ENCODE measurements around the gene METTL13. TPM values are rescaled to one million over a fixed set of nuclear protein-coding genes. Genes with fewer than 3 reads are reported as not detected.

METTL13 gene
- total RNA-seq, 4 donors from 2014 or later, result 6.7 to 23.0 (median 12.3) TPM

GRCh38 chr1:171740356-171740863 is 41.0 kb upstream of the METTL13 start:
- DNase-seq, result no peak
- Histone ChIP-seq H3K27ac (peak overlapping the region in 1 of 2 donors; percentile 98), H3K4me1 (peaks cover 0 to 9% of the 10 kb centered on the region in 2 donors), H3K27me3 (no peaks in the 10 kb centered on the region), H3K36me3 (no peaks in the 10 kb centered on the region), H3K9me3 (no peaks in the 10 kb centered on the region), H3K4me3 (no peak overlapping the region)
- no peak for TF ChIP-seq POLR2A (IDR thresholded peaks at IDR 0.05)
- TF ChIP-seq CTCF (IDR thresholded peaks at IDR 0.05), result no peak
- intact Hi-C loops (cut with DNase I; ENCODE audit: low total_unique reads), result no loop called here

DNA sequence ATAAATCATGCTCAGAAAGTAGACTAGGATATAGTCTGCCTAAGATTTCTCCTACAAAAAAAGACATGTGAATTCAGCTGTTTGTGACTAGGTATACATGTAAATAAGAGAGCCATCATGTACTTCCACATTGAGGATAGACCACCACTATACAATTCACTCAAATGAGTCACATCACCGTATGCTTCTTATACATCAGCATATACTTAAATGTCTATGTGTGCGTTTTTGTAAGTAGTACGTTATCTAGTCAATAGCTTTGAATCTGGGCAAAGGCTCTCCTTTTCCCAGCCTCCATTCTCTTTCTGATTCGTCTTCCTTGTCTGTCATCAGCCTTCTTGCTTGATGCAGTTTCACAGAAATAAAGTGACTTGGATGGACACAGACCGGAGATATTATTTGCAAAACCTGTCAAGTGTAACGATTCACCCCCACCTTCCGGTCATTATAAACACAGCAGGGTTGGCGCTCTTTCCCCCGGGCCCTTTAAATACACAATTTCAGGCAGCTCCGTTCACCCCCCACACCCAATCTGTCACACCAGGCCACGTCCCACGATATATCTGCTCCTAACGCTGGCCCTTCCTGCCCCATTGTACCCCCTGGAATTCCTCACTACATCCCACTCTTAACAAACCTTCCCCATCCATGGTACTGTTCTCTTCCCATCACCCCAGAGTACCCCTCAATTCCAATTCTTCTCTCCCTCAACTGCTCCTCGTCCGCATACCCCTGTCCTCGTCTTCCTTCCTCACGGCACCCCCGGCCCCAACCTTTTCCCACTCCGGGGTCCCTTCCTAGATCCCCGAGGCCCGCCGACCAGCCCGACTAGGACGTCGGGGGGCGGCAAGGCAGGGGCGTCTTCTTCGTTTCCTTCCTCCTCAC is 40.2 kb upstream of the METTL13 start:
- Histone ChIP-seq H3K27me3 (no peaks in the 10 kb centered on the region), H3K4me1 (peaks cover 0 to 9% of the 10 kb centered on the region in 2 donors), H3K27ac (peak overlapping the region; percentile 96 to 98), H3K4me3 (peak overlapping the region; percentile 93 to 94), H3K36me3 (no peaks in the 10 kb centered on the region), H3K9me3 (no peaks in the 10 kb centered on the region)
- TF ChIP-seq POLR2A (IDR thresholded peaks at IDR 0.05), result no peak
- peak in 1 of 4 experiments; percentile 13 for TF ChIP-seq CTCF (IDR thresholded peaks at IDR 0.05)
- DNase-seq, result peak; percentile 44
- intact Hi-C loops (cut with DNase I; ENCODE audit: low total_unique reads), result no loop called here

DNA sequence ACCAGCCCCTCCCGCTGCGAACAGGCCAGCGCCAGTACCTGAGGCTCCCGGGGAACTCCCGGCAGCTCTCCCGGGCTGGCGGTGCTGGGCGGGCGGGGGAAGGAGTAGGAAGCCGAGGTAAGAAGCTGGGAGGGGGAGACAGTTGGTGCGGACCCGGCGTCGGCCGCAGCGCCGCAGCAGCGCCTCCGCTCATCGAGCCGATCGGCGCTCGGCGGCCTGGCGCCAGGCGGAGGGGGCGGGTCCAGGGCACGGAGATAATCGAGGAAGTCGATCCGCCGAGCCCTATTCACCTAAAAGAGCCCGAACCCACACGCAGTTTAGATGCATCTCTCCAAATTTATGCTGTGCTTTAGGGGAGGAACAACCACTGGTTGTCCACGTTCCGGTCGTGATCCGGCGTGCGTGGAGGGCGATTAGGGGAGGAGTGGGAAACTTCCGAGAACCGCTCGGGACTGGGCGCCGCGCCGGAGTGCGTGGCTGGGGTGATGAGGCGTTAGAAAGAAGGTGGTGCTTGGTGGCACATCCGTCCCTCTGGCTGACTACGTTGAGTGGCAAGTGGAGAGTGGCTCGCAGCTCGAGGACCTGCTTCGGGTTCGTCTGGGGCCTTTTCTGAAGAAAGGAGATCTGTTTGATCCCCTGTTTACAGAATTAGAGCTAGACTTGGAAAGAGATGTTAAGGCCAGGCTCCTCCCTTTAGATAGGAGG is 39.4 kb upstream of the METTL13 start, which contains the start of gene VAMP4:
TSS of gene VAMP4 (minus strand) at position 194 of the 705 bp plus-strand sequence. CDS start 3,651 bp downstream, outside the sequence.
- Histone ChIP-seq H3K4me3 (peak within 1 kb of the TSS; percentile 93 to 94), H3K27me3 (no peaks in the 10 kb centered on the region), H3K4me1 (peaks cover 0 to 9% of the 10 kb centered on the region in 2 donors), H3K27ac (peak within 1 kb of the TSS; percentile 96 to 98), H3K9me3 (no peaks in the 10 kb centered on the region), H3K36me3 (no peaks in the 10 kb centered on the region)
- TF ChIP-seq CTCF (IDR thresholded peaks at IDR 0.05), result peak in 2 of 4 experiments; percentile 15 to 37
- peak; percentile 95 for TF ChIP-seq POLR2A (IDR thresholded peaks at IDR 0.05)
- intact Hi-C loops (cut with DNase I; ENCODE audit: low total_unique reads), result no loop called here
- peak; percentile 89 for DNase-seq

DNA sequence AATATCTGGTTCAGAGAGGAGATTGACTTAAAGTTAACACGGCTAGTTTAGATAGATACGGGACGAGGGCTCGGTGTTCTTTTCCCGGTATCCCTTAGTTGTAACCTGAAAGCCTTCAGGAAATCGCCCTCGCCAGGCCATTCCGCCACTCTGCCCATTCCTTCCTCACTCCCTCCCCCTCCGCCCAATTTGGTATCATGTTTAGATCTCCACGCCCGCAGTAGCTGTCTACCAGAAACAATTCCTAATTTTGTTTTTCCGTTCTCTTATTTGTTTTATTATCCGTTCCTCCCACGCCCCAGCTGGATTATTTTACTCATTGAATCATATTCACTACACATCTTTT is 38.9 kb upstream of the METTL13 start:
- DNase-seq, result peak; percentile 46 to 61
- Histone ChIP-seq H3K36me3 (no peaks in the 10 kb centered on the region), H3K27ac (peak overlapping the region; percentile 96 to 98), H3K9me3 (no peaks in the 10 kb centered on the region), H3K27me3 (no peaks in the 10 kb centered on the region), H3K4me1 (peaks cover 0 to 9% of the 10 kb centered on the region in 2 donors), H3K4me3 (peak overlapping the region; percentile 93 to 94)
- TF ChIP-seq CTCF (IDR thresholded peaks at IDR 0.05) (no peak), POLR2A (IDR thresholded peaks at IDR 0.05) (no peak)
- intact Hi-C loops (cut with DNase I; ENCODE audit: low total_unique reads), result no loop called here
